Measurements from ENCODE around the gene TYK2.

Gene TYK2

DNA sequence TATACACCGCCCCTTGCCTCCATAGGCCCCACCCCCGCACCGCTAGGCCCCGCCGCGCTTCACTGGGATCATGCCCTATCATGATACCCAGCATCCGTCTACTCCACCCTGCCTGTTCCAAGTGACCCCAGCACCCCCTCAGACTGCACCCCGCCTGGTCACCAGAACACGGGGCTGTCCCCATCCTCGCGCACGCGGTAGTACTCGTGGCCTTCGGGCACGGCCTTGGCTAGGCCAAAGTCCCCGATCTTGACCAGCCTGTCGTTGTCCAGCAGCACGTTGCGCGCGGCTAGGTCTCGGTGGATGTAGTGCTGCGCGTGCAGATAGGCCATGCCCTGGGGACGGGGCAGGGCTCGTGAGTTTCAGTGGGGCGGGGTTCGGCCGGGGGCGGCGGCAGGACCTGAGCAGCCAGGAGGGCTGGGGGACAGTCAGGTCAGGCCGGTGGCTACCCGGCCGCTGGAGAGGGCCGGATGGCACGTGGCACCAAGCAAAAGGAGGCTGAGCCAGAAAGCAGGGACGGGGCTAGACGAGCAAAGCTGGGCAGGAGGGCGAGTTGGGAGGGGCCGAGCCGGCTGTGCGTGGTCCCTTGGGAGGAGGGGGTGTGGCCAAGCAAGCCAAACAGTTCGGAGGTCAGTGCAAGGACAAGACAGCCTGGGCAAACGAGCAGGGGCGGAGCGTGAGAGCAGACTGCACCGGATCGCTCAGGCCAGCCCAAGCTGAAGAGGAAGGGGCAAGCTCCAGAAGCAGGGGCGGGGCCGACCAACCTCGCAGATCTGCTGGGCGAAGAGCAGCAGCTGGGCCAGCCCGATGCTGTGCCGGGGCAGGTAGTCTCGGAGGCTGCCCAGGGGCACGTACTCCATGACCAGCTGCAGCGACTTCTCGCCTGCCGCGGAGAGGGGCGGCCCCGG lies 27.4 kb downstream of the TYK2 start:
- in situ Hi-C loops (cut with HindIII; ENCODE audit: low sequenced_read_pairs): no loop called here
- no peak for DNase-seq (ENCODE audit: low read depth)
- TF ChIP-seq CTCF (IDR thresholded peaks at IDR 0.05; ENCODE audit: low read depth, low read length, missing control alignments): no peak

DNA sequence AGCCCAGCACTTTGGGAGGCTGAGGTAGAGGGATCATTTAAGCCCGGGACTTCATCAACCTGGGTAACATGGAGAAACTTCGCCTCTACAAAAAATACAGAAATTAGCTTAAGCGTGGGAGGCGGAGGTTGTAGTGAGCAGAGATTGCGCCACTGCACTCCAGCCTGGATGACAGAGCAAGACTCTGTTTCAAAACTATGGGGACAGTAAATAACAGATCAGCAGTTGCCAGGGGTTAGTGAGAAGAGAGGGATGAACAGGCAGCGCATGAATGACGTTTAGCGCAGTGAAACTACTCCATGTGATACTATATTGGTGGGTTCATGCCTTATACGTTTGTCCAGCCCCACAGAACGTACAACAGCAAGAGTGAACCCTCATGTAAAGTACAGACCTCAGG lies 33.9 kb downstream of the TYK2 start:
- no peak for TF ChIP-seq CTCF (IDR thresholded peaks at IDR 0.05; ENCODE audit: low read depth, low read length, missing control alignments)
- no peak for DNase-seq (ENCODE audit: low read depth)
- in situ Hi-C loops (cut with HindIII; ENCODE audit: low sequenced_read_pairs): no loop called here
- no peak overlapping the region for H3K4me3 ChIP-seq (ENCODE audit: low read depth, low read length)

More for the DNA sequence above, 27.4 kb downstream of the TYK2 start:
- no peak overlapping the region for H3K4me3 ChIP-seq (ENCODE audit: low read depth, low read length)

DNA sequence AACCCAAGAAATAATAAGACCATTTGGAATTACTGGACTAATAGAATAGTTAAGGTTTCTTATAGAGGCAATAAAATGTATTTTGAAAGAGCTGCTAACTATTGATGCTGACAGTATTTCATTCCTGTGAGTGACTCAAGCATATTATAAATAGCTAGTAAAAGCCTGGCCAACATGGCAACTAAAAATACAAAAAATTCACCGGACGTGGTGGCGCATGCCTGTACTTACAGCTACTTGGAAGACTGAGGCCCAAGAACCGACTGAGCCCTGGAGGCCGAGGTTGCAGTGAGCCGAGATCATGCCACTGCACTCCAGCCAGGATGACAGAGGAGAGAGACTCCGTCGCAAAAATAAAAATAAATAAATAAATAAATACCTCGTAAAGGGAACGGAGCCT lies 35.6 kb downstream of the TYK2 start:
- in situ Hi-C loops (cut with HindIII; ENCODE audit: low sequenced_read_pairs): no loop called here
- TF ChIP-seq CTCF (IDR thresholded peaks at IDR 0.05; ENCODE audit: low read depth, low read length, missing control alignments): no peak
- DNase-seq (ENCODE audit: low read depth): no peak
- H3K4me3 ChIP-seq (ENCODE audit: low read depth, low read length): no peak overlapping the region

DNA sequence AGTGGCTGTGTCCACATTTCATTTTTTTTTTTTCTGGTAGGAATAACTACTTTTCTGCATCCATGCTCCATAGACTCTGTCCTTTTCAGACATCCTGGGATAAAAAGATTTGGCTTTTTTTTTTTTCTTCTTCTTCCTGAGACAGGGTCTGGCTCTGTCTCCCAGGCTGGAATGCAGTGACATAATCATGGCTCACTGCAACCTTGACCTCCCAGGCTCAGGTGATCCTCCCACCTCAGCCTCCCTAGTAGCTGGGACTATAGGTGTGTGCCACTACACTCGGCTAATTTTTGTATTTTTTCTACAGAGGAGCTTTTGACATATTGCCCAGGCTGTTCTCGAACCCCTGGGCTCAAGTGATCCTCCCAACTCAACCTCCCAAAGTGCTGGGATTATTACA lies 36.9 kb downstream of the TYK2 start:
- DNase-seq (ENCODE audit: low read depth): no peak
- no peak for TF ChIP-seq CTCF (IDR thresholded peaks at IDR 0.05; ENCODE audit: low read depth, low read length, missing control alignments)
- in situ Hi-C loops (cut with HindIII; ENCODE audit: low sequenced_read_pairs): no loop called here
- H3K4me3 ChIP-seq (ENCODE audit: low read depth, low read length): no peak overlapping the region

DNA sequence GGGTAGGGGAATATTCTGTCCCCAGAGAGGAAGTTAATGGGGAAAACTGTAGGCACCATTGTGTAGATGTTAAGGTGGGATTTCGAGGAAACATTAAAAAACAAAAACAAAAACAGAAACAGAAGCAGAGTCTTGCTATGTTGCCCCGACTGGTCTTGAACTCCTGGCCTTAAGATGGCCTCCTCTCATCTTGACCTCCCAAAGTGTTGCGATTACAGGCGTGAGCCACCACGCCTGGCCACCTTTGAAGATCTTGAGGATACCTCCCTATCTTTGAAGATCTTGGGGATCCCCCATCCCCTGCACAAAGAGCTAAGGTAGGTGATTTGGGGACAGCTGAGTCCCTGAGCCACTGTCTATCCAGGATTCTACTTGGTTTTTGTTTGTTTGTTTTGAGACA lies 40.4 kb downstream of the TYK2 start:
- no peak for DNase-seq (ENCODE audit: low read depth)
- TF ChIP-seq CTCF (IDR thresholded peaks at IDR 0.05; ENCODE audit: low read depth, low read length, missing control alignments): no peak
- no peak overlapping the region for H3K4me3 ChIP-seq (ENCODE audit: low read depth, low read length)
- in situ Hi-C loops (cut with HindIII; ENCODE audit: low sequenced_read_pairs): no loop called here

DNA sequence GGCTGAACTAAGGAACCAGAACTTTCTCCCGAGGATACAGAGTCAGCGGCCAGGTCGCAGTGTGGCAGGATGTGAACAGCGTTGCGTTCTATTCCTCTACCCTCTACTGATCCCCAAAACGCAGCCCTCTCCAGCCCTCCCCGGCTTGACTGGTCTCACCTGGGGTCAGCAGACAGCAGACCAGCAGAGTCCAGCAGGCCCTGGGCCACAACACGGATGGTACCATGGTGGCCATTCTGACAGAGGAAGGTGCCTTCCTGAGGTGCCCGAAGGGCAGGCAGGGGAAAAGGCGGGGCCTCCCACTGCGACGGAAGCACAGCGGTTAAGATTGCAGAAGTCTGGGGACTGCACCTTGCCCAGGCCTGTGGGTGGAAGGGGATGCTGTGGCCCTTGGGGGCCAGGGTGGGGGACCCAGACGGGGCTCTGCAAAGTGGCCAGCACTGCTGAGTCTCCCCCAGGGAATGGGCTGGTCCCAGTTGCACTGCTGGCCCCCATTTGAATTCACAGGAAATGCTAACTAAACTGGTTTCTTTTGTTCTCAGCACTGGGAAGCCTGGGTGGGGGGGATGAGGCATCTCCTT lies 40.9 kb downstream of the TYK2 start, which contains the start of gene ICAM3:
ICAM3 (minus strand) TSS at position 245 of the 581 bp plus-strand sequence; CDS start at position 235, 10 bp downstream.
- in situ Hi-C loops (cut with HindIII; ENCODE audit: low sequenced_read_pairs): no loop called here
- DNase-seq (ENCODE audit: low read depth): no peak
- no peak for TF ChIP-seq CTCF (IDR thresholded peaks at IDR 0.05; ENCODE audit: low read depth, low read length, missing control alignments)
- no peak within 1 kb of the TSS for H3K4me3 ChIP-seq (ENCODE audit: low read depth, low read length)

All from astrocyte of the cerebellum (primary cell).